Hepatocyte (in vitro differentiated cells): ENCODE results near the gene TPX2.

ENCODE experiments used
- EZH2 ChIP-seq: fragments of 200-600 bp; sonication (generic); IDR thresholded peaks from 2 replicates; pipeline ENCODE4 v1.6.1; 2016; ENCODE audit warnings: antibody characterized with exemption, mild to moderate bottlenecking, borderline replicate concordance
- EZH2phosphoT487 ChIP-seq: fragments of 200-600 bp; sonication (generic); IDR thresholded peaks from one replicate; pipeline ENCODE4 v1.6.1; 2018; ENCODE audit warnings: antibody characterized with exemption, mild to moderate bottlenecking, low read depth, moderate library complexity; ENCODE audit not compliant: unreplicated experiment, severe bottlenecking
- TF ChIP-seq, protein P1 (sequence below): fragments of 200-600 bp; sonication (generic); IDR thresholded peaks from 2 replicates; pipeline ENCODE4 v1.5.1; 2016; ENCODE audit warnings: antibody characterized with exemption, mild to moderate bottlenecking; ENCODE audit not compliant: poor library complexity

GRCh38 chr20:31739550-31739977 lies 474 bp downstream of the TPX2 start:
- TF ChIP-seq, protein P1, sequence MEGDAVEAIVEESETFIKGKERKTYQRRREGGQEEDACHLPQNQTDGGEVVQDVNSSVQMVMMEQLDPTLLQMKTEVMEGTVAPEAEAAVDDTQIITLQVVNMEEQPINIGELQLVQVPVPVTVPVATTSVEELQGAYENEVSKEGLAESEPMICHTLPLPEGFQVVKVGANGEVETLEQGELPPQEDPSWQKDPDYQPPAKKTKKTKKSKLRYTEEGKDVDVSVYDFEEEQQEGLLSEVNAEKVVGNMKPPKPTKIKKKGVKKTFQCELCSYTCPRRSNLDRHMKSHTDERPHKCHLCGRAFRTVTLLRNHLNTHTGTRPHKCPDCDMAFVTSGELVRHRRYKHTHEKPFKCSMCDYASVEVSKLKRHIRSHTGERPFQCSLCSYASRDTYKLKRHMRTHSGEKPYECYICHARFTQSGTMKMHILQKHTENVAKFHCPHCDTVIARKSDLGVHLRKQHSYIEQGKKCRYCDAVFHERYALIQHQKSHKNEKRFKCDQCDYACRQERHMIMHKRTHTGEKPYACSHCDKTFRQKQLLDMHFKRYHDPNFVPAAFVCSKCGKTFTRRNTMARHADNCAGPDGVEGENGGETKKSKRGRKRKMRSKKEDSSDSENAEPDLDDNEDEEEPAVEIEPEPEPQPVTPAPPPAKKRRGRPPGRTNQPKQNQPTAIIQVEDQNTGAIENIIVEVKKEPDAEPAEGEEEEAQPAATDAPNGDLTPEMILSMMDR = peak; percentile 1
- no peak for TF ChIP-seq EZH2
- no peak for TF ChIP-seq EZH2phosphoT487
